HCT116 (cell line): ENCODE data around the gene LMBR1. TPM values are rescaled to one million over a fixed set of nuclear protein-coding genes. Genes with fewer than 3 reads are reported as not detected.

ENCODE experiments used
- ATAC-seq: fragments of 200-7000 bp; cut with Tn5 transposase; 2 replicates; pipeline ENCODE4 v1.9.1; 2020; ENCODE audit warnings: mild to moderate bottlenecking, moderate library complexity
- BruUV-seq: library from RNA; stranded (reverse); fragments of 400-500 nt; replicated peaks from 2 replicates; lab custom pipeline; 2021; lab: Mats Ljungman, UMichigan
- CTCF ChIA-PET: fragments of 300-600 bp; sonication (Branson Sonifier 250); formaldehyde crosslinking; loops from one replicate; lab custom pipeline; 2021; ENCODE audit warnings: antibody characterized with exemption; lab: Charles Lee
- POLR2A ChIA-PET: fragments of 300-600, 350-600 bp; sonication (Branson Sonifier 250); formaldehyde crosslinking; loops from one replicate; lab custom pipeline; 2021; ENCODE audit warnings: antibody characterized with exemption; lab: Charles Lee
- RAD21 ChIA-PET, 2 experiments: fragments of 300-600 bp; sonication (Branson Sonifier 250); formaldehyde crosslinking; loops; one replicate each; lab custom pipeline; 2023; ENCODE audit warnings: low total read pairs in 2 of 2; ENCODE audit not compliant: uncharacterized antibody in 2 of 2, unreplicated experiment in 2 of 2, low non-redundant PET in 1 of 2; lab: Charles Lee
- DNase-seq: peaks from one replicate; pipeline ENCODE4 v3.0.0-alpha.2; 2010; ENCODE audit warnings: low read depth, low spot score
- H2AFZ ChIP-seq: fragments of 200-600 bp; shearing (Covaris generic), sonication (generic); 2 replicates; pipeline ENCODE4 v1.6.1; 2017; ENCODE audit warnings: low read depth, mixed run types, mixed read lengths, antibody characterized with exemption, low read length; ENCODE audit not compliant: poor library complexity, severe bottlenecking
- H3K27ac ChIP-seq: 2 replicates; pipeline ENCODE4 v1.5.1; 2012; ENCODE audit warnings: low read depth, low read length
- H3K27me3 ChIP-seq: fragments of 200-600 bp; sonication (generic); 2 replicates; pipeline ENCODE4 v1.6.1; 2016; ENCODE audit warnings: mixed run types, low read length, mixed read lengths; ENCODE audit not compliant: insufficient read depth
- H3K36me3 ChIP-seq, 2 experiments: fragments of 200-500 bp in 1 of 2; fragments of 200-600 bp in 1 of 2; sonication (Bioruptor generic) in 1 of 2; sonication (generic) in 1 of 2; 2 replicates each; pipeline versions ENCODE4 v1.5.1 to v1.6.1; 2014 to 2016; ENCODE audit warnings: low read length in 2 of 2, inconsistent platforms in 1 of 2, mixed read lengths in 1 of 2, mixed run types in 1 of 2; ENCODE audit not compliant: insufficient read depth in 2 of 2, control insufficient read depth in 1 of 2
- H3K4me1 ChIP-seq, 2 experiments: fragments of 200-600 bp in 1 of 2; sonication (generic) in 1 of 2; 2 replicates each; pipeline versions ENCODE4 v1.5.1 to v1.6.1; 2012 to 2017; ENCODE audit warnings: low read length in 2 of 2, inconsistent platforms in 1 of 2, mild to moderate bottlenecking in 1 of 2, mixed read lengths in 1 of 2, mixed run types in 1 of 2, moderate library complexity in 1 of 2; ENCODE audit not compliant: insufficient read depth in 2 of 2, control insufficient read depth in 1 of 2
- H3K4me2 ChIP-seq: fragments of 200-600 bp; sonication (generic); 2 replicates; pipeline ENCODE4 v1.6.1; 2017; ENCODE audit warnings: mixed run types, low read length, mixed read lengths
- H3K4me3 ChIP-seq, 2 experiments: fragments of 200-600 bp in 1 of 2; sonication (generic) in 1 of 2; replicated peaks in 1 of 2; 2 replicates each; pipeline ENCODE4 v1.5.1; 2011 to 2016; ENCODE audit warnings: low read length in 2 of 2, control low read depth in 1 of 2, low read depth in 1 of 2, mild to moderate bottlenecking in 1 of 2, mixed read lengths in 1 of 2, mixed run types in 1 of 2
- H3K79me2 ChIP-seq: fragments of 200-600 bp; sonication (generic); 2 replicates; pipeline ENCODE4 v1.6.1; 2017; ENCODE audit warnings: mild to moderate bottlenecking, mixed run types, low read length, moderate library complexity, mixed read lengths; ENCODE audit not compliant: insufficient read depth
- H3K9ac ChIP-seq: fragments of 200-600 bp; sonication (generic); 2 replicates; pipeline ENCODE4 v1.6.1; 2016; ENCODE audit warnings: low read length, mixed read lengths
- H3K9me2 ChIP-seq: fragments of 200-600 bp; sonication (generic), shearing (Covaris generic); 2 replicates; pipeline ENCODE4 v1.6.1; 2017; ENCODE audit warnings: mixed run types, mild to moderate bottlenecking, moderate library complexity; ENCODE audit not compliant: insufficient read depth
- H3K9me3 ChIP-seq, 2 experiments: fragments of 200-500 bp in 1 of 2; fragments of 200-600 bp in 1 of 2; sonication (Bioruptor generic) in 1 of 2; sonication (generic) in 1 of 2; 2 replicates each; pipeline ENCODE4 v1.6.1; 2014 to 2017; ENCODE audit warnings: low read length in 2 of 2, mixed read lengths in 2 of 2, inconsistent platforms in 1 of 2, low read depth in 1 of 2, mild to moderate bottlenecking in 1 of 2, mixed run types in 1 of 2, moderate library complexity in 1 of 2; ENCODE audit not compliant: control insufficient read depth in 1 of 2, insufficient read depth in 1 of 2
- H4K20me1 ChIP-seq: fragments of 200-600 bp; sonication (generic), shearing (Covaris generic); 2 replicates; pipeline ENCODE4 v1.6.1; 2017; ENCODE audit warnings: mixed run types, mild to moderate bottlenecking, moderate library complexity; ENCODE audit not compliant: insufficient read depth
- ATF3 ChIP-seq: IDR thresholded peaks from 2 replicates; pipeline ENCODE4 v1.6.1; 2012
- CBX3 ChIP-seq: IDR thresholded peaks from 2 replicates; pipeline ENCODE4 v1.6.1; 2012; ENCODE audit warnings: low read depth
- ELF1 ChIP-seq: IDR thresholded peaks from 2 replicates; pipeline ENCODE4 v1.6.1; 2012; ENCODE audit warnings: low read depth, borderline replicate concordance
- EZH2 ChIP-seq: fragments of 200-600 bp; sonication (generic); IDR thresholded peaks from 2 replicates; pipeline ENCODE4 v1.6.1; 2017; ENCODE audit warnings: antibody characterized with exemption, mixed run types
- MAX ChIP-seq: IDR thresholded peaks from 2 replicates; pipeline ENCODE4 v1.6.1; 2012
- POLR2A ChIP-seq: IDR thresholded peaks from 2 replicates; pipeline ENCODE4 v1.7.0; 2011; ENCODE audit warnings: borderline replicate concordance; ENCODE audit not compliant: insufficient read depth, insufficient read length; ENCODE audit errors: extremely low read depth
- SP1 ChIP-seq: IDR thresholded peaks from 2 replicates; pipeline ENCODE4 v1.6.1; 2012; ENCODE audit warnings: low read depth
- SRF ChIP-seq: IDR thresholded peaks from 2 replicates; pipeline ENCODE4 v1.6.1; 2012; ENCODE audit warnings: low read depth
- TCF7L2 ChIP-seq: IDR thresholded peaks from 2 replicates; pipeline ENCODE4 v1.7.0; 2011; ENCODE audit warnings: borderline replicate concordance, inconsistent platforms; ENCODE audit not compliant: insufficient read depth, insufficient read length; ENCODE audit errors: extremely low read depth
- YY1 ChIP-seq: IDR thresholded peaks from 2 replicates; pipeline ENCODE4 v1.6.1; 2011; ENCODE audit warnings: low read length, low read depth, moderate library complexity, mild to moderate bottlenecking; ENCODE audit not compliant: insufficient replicate concordance; ENCODE audit errors: extremely low read depth
- ZNF274 ChIP-seq: fragments of 200-500 bp; sonication (Bioruptor generic); IDR thresholded peaks from 2 replicates; pipeline ENCODE4 v1.6.1; 2014; ENCODE audit warnings: mild to moderate bottlenecking, low read depth, low read length, inconsistent platforms
- intact Hi-C: fragments of 100-400 bp; cut with micrococcal nuclease; formaldehyde crosslinking; loops from 2 replicates; pipeline ENCODE4 v1.10.0; 2022
- total RNA-seq: library from RNA; stranded (reverse); gene quantifications from one replicate; pipeline ENCODE4 v1.2.1, GENCODE V29; 2021; ENCODE audit not compliant: unreplicated experiment

The LMBR1 gene
- total RNA-seq, 1 experiment from 2014 or later = 84.0 TPM

DNA sequence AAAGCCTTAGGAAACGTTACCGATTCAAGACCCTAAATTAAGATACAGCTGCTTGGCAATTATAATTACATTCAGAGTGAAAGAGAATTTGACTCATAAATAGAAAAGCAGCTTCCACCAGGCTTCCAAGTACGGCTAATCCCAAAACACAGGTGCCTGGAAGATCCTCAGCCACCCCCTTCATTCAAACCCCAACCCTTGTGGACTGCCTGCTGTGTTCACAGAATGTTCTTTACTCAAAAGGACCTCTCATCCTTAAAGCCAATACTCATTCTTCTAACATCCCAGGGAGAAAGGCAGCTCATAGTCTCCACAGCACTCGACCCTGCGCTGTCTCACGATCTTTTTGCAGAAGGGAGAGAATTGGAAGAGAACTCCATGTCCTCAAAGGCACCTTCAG is 219.5 kb downstream of the LMBR1 start:
- Histone ChIP-seq H4K20me1 (no peaks in the 10 kb centered on the region), H3K4me3 (no peak overlapping the region), H3K4me2 (no peak overlapping the region), H3K4me1 (no peaks in the 10 kb centered on the region), H3K9me2 (no peaks in the 10 kb centered on the region), H3K36me3 (peaks cover 2 to 6% of the 10 kb centered on the region in 2 experiments; a peak in 2 of 4 replicates), H3K79me2 (no peaks in the 10 kb centered on the region), H2AFZ (no peak overlapping the region), H3K9ac (no peak overlapping the region), H3K27ac (no peak overlapping the region), H3K27me3 (no peaks in the 10 kb centered on the region), H3K9me3 (no peaks in the 10 kb centered on the region)
- POLR2A ChIA-PET = no interaction called here
- BruUV-seq = no TSS peak
- DNase-seq (no peak), ATAC-seq (no peak)
- RAD21 ChIA-PET = no interaction called here
- CTCF ChIA-PET = no interaction called here
- intact Hi-C loops = no loop called here
- TF ChIP-seq YY1 (no peak), POLR2A (no peak), CBX3 (no peak), TCF7L2 (no peak), ATF3 (no peak), MAX (no peak), EZH2 (no peak), ZNF274 (no peak), SRF (no peak), ELF1 (no peak), SP1 (no peak)
